ENCODE measurements around the gene ME3.

ME3 gene

DNA sequence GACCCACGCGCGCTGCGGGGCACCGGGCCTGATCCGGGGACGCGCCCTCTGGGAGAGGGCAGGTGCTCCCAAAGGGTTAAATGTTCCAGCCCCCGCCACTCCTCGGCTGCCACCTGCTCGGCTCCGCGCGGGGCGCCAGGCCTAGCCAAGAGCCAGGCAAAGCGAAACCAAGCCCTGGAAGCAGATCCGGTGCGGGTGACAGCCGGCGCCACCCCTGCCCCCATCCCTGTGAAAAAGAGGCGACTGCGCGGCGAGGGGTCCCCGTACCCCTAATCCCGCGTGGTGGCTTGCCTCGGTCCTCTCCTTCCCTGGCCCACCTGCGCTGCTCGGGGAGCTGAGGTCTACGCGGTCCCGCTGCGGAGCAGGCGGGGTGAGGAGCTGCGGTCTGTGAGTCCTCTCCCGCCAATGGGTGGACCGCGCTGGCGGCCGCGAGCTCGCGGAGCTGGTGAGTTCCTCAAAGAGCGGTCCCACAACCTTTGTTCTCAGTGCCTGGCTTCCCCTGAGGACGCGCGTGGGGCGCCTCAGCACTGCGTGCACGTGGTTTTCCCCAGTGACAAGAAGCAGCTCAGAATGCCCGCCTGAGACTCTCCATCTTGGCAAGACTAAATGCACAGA, at the start of gene ME3:
ME3 (minus strand) TSS at position 610 of the 615 bp plus-strand sequence.
- peak; percentile 35 for DNase-seq

DNA sequence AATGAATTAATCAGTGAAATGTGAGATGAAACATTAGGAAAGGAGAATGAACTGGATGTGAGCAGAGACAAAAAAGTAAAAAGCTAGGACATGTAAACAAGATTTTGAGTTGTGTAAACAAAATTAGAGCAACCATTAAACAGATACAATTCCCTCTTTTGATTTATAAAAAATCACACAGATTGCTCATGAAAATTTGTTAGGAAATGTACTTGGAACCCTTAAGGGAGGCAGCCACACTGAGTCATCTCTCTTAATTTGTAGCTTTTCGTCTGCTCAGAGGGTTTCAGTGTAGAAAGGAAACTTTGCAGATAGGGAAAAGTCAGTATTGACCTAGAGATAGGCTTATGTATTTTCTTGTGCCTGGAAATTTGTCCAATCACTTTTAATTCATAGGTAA, 49.6 kb upstream of the ME3 start:
- no peak for DNase-seq

DNA sequence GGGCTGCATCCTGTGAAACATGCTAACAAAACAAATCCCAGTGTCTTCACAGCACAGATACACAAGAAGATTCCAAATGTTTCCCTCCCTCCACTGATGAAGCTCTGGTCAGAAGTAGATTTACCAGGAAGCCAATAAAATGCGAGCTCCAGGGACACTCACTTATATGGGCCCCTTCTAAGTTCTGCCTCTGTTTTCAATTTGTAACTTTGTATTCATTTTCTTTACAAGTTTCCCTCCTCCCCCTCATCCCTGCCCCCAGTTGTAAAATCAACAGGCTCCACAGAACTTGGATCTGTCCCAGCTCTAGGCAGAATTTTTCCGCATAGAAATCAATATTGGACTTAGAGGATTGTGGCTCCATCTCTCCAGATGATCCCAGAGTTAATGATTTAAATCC, 48.1 kb upstream of the ME3 start:
- DNase-seq, result no peak

DNA sequence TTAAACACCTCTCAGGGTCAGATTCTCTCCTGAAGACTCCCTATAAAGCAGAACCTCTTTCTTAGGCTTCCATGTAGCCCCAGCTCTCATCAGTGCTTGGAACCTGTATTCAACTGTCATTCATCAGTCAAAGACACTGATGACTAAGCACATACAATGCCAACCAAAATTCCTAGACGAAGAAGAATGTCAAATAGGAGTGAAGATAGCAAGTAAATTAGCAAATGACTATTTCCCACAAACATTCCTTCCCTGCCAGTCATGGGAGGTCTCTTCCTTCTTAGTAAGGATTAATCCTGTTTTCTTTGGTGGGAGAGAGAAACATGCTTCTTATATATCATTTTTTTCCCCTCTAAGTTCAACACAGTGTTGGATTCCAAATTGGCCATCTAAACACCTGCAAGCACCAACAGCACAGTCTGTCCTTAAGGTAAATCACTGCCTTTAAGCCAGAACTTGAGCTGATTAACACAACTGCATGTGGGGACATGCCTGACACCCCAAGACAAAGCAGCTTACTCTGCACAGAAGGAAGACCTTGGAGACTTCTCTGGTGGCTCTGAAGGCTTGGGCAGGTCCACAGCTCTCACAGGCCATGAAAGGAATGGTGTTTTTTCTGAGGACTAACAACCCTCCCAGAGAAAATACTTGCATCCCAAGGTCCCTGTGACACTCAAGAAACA, 47.5 kb upstream of the ME3 start:
- DNase-seq, result no peak

DNA sequence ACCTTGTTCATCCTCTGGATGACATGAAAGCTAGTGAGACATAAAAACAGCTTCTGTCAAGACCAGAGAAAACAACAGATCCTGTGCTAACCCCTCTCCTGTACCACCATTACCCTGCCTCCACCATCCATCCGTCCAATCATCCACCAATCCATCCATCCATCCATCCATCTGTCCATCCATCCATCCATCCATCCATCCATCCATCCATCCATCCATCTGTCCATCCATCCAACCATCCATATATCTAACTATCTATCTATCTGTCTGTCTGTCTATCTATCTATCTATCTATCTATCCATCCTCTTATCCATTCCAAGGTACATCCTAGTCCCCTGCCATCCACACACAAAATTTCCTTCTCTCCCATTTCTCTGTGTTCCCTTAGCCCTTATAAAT, 46.6 kb upstream of the ME3 start:
- no peak for DNase-seq

DNA sequence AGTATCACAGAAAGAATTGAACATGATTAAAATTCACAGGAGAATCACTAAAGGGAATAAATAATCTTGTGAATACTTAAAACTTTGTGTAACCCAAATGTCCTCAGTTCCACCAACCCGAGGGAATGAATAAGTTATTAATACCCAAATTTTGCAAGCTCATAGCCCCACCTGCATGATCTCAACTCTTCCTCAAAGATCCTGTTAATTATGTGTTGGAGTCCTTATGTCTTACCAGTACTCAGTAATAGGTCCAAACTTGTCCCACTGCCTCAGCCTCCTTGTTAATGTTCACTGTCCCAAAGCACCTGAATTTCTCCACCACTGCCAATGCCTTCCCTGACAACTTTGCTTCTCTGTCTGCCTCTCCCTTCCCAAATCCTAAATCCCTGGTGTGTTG, 46.1 kb upstream of the ME3 start:
- no peak for DNase-seq

DNA sequence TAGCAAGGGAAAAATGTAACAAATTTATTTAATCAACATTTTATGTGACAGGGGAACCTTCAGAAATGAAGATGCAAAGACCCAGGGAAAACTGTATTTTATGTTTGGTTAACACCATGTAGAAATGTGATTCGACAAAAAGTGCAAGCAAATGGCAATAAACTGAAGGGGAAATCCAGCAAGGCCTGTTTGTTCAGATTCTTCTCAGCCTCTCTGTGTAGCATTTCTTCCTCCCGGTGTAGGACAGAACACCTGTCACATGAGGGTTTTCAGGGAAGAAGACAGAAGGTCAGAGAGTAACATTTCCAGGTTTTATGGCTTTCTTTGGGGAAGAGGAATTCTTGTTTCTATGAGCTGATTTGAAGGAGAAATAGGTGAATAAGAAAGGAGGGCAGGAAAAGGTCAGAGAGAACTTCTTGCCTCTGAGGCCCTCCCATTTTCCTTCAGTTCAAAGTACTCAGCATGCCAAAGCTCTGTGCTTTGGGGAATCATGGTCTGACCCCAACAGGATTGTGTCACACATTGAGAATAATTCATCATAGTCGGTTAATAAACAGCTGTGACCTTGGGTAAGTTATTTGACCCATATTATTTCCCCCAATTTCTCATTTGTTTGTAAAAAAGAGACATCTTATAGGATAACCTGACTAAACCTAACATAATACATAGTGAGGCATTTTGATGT, 45.5 kb upstream of the ME3 start:
- DNase-seq, result no peak

DNA sequence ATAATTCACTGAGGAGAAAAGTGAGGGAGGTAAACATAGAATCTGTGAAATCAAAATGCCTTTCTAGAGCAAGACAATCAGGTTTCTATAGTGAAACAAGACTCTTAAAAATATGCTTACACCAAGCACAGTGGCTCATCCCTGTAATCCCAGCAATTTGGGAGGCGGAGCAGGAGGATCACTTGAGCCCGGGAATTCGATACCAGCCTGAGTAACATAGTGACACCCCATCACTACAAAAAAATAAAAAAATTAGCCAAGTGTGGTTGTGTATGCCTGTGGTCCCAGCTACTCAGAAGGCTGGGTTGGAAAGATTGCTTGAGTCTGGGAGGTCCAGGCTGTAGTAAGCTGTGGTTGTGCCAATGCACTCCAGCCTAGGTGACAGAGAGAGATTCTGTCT, 43.2 kb upstream of the ME3 start:
- DNase-seq, result no peak

DNA sequence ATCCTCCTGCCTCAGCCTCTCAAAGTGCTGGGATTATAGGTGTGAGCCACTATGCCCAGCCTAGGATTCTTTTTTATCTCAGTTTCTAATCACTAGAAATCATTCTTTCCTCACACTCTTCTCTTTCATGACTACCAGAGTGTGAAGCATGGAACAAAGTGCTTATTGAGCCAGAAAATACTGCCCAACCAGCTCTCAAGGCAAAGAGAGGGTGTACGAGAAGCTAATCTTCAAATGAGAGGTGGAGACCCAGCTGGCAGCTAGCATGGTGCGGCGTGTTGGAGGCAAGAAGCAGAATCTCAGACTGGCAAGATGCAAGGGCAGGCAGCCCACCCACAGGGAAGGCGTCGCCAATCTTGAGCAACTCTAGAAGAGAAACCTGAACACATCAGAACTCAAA, 41.1 kb upstream of the ME3 start:
- no peak for DNase-seq

DNA sequence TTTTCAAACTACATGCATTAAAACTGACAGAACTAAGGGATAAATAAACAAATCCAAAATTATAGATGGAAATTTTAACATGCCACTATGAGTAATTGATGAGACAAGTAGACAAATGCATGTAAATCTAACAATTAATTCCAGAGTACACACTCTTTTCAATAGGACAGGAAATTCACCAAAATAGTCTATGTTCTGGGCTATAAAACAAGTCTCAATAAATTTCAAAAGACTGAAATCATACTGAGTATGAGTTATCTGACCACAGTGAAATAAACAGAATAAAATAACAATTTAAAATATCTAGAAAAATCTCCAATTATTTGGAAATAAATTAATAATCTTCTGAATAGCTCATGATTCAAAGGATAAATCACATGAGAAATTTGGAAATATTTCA, 38.5 kb upstream of the ME3 start:
- no peak for DNase-seq

DNA sequence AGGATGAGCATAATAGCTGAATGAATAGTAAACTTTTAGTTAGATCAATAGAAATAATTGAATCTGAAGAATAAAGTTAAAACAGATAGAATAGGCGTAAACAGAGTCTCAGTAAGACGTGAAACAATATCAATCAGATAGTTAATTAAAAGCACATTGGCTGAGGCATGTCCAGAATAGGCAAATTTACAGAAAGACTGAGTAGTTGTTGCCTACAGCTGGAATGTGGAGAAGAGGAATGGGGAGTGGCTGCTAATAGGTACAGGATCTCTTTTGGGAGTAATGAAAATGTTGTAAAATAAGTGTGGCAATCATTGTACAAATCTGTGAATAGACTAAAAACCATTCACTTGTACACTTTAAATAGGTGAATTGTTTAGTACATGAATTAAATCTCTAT, 36.3 kb upstream of the ME3 start:
- no peak for DNase-seq

DNA sequence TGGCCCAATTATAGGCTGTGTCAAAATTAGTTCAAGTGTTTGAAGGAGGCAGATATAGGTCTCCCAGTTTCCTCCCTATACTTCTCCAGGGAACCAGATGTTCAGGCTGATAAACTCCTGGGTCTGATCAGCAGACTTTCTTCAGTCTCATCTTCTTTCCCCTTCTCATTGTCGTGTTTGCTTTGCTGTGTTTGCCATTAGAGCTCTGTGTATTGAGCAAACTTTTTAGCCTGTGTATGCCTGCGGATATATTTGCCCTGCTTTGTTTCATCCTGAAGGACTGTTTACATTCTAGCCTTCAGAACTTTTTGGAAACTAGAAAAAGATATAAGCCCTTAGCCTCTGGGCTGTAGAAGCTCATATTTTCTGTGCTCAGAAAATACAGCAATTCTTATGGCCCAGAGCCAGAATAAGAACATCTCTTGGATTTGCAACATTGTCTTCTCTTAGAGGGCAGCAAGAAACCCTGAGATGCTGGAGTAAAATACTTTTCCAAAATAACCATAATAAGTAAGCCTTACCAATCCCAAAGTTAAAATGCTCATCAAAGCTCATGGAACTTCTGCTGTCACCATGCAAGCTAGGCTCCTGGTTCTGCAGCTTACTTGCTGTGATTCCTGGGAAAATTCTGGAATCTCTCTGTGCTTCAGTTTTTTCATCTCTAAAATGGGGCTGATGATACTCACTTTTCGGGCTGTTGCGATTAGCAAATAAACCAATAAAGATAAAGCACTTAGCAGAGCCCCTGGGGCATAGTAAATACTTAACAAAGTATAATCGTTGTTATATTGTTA, 34.1 kb upstream of the ME3 start:
- DNase-seq, result no peak

DNA sequence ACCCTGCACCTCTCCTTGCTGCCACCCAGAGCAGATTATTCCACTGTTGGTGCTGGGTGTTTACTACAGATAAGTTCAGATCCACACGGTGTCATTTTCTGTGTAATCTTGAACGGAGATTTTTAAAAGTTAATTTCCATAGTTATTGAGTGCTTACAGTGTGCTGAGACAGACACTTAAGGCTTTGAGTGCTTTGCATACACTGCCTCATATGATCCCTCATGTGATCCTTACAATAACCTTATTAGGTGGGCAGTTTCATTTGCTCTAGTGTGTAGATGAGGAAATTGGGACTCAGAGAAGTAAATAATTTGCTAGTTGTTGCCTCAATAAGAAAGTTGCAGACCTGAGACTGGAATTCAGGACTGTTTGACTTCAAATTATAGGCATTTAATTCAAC, 32.3 kb upstream of the ME3 start:
- no peak for DNase-seq

DNA sequence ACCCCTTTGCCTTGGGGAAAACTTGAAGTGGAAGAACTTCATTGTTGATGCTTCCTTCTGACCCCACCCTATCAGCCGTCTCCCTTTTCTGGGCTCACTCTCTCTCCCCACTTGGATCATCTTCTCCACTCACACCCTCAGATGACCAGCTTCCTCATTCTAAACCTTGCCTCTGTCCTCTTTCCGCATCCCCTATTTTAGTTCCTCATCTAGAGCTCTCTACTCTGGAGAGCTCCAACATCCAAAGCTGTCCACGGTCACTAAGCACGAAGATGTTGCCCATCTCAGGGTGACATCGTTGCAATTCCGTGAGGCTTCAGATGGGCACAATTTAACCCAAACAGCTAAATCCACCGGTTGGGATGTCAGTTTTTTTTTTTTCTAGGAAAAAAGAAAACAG, 31.6 kb upstream of the ME3 start:
- DNase-seq, result no peak

DNA sequence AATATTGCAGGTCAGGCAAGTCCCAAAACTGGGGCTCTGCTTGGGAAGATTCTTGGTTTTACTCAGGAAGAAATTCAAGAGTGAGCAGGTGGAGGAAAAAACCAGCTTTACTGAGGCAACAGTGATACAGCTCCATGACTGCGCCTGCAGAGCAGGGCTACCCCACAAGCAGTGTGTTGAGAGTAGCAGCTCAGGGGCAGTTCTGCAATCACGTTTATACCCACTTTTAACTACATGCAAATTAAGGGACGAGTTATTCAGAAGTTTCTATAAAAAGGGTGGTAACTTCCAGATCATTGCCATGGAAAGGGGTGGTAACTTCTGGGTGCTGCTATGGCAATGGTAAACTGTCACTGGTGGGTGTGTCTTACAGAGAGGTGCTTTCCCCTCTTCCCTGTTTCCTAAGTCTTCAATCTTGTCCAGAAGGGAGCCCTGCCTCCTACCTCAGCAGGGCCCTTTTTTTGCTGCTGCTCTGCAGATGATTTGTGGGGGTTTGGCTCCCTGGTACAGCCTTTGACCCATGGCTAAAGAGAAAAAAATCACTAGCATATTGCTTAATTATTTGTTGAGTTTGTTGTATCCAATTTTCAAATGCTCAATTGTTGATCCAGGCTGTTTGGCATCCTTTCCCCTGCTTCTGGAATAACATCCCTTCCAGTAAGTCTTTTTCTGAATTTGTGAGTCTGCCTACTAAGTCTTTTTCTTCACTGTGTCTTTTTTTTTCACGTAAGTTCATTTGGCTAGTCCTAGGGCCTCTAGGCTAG, 30.0 kb upstream of the ME3 start:
- no peak for DNase-seq

DNA sequence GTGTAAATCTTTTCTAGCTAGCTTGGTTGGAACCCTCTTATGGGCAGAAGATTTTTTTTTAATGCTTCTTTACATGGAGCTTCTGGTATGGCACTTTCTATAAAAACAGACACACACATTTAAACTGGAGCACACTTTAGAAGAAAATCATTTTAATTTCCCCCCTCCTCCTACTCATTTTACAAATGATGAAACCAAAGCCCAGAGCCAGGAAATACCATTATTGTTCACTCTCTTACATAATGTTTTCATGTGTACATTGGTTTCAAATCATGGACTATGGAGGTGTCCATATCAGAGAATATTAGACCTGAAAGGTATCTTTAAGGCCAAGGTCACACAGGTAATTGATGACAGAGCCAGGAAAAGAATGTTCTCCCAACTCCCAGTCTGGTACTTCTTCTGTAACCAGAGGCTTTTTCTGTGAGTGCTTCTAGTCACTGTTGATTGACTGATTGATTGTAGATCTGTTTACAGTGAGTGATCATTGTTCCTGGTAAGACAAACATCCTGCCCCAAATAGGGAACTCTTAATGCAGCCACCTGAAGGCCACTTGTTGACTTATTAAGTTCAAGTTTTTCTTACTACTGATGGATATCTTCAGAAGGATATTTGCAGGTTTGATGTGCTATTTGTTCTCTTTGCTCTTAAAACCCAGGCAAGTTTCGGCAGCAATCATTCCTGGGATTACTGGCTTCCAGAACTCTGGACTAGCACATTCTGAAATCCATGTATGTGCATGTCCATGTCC, 26.8 kb upstream of the ME3 start:
- peak; percentile 5 for DNase-seq

DNA sequence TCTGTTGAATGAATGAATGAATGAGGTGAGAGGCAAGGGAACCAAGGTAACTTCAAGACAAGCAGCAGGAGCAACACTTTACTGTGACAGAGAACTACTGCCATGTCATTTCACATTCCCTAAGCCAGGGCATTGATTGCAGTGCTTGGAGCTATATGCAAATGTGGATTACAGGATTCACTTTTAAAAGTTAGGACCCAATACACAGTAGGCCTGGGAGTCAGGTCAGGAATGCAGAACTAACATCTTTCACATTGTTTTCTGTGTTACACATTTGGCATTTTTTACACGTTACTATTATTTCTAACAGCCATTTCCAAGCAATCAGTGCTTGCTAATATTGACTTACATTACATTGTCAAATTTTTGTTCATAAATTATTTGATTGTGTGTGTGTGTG, 26.2 kb upstream of the ME3 start:
- DNase-seq, result no peak

DNA sequence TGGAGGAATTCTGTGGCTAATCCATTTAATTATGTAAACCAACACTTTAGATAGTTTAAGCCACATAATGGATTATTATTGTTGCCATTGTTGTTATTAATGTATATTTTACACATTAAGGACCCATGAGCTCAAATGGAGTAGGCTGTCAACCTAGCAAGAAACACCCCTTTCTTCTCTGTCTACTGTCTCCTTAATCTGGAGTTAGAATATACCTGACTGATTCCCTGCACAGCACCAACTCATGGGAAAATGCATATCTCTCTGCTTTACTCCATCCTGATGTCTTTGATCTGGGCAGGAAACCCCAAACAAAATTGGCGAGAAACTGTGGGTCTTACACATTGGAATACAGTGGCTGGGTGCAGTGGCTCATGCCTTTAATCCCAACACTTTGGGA, 24.0 kb upstream of the ME3 start:
- no peak for DNase-seq

DNA sequence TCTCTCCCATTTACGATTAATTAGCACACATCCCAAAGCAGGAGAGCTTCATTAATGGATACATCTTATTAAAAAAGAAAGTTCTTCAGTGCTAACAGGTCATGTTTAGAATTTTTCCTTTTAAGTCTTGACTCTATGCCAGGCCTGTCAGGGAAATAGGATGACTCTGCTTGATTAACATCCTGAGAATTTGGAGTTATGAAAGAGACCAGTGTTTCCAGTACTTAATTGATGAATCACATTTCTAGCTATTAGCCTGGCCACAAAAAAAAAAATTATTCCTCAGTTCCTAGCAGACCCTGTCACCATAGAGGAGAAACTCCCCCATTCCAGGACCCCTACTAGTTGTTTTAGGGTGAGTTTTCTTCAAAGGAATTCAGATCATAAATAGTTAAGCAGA, 23.6 kb upstream of the ME3 start:
- no peak for DNase-seq

DNA sequence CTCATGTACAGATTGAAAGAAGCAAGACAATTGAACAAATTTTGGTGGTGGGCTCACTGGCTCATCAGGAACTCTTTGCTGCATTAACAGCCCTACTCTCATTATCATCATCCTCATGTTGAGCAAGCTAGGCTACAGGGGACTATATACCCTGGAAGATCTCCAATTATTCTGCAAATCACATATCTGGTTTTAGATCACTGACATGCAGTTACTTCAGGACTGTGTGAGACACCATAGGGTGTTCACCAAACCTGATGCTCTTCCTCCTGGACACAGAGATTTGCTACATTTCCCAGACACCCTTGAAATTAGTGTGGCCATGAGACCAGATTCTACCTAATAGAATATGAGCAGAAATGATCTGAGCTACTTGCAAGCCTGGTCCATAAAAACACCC, 23.0 kb upstream of the ME3 start:
- DNase-seq, result no peak

DNA sequence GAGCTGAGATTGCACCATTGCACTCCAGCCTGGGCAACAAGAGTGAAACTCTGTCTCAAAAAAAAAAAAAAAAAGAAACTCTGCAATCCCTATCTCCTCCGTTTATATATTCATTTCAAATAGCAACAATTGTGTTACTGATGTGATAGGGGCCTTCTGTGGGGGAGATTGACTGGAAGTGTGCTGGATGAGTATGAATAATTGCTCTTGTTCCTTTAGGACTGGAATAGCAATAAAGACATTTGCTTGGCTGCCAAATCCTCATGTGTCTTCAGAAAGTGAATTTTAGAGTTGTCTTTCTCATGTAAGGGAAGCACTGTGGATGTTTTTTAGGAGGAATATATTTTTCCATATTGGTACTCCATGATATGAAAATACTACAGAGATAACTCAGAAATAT, 21.1 kb upstream of the ME3 start:
- no peak for DNase-seq

DNA sequence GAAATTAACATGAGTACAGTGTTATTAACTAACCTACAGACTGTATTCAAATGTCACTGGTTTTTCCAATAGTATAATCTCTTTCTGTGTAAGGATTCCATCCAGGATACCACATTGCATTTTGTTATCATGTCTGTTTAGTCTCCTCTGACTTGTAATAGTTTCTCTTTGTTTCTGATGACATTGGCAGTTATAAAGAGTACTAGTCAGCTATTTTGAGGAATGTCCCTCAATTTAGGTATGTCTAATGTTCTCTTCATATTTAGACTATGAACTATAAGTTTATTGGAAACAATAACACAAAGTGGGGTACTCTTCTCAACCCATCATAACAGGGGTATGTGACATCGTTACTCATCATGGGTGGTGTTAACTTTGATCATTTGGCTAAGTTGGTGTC, 20.3 kb upstream of the ME3 start:
- DNase-seq, result no peak

All from DMS153 (cell line).